Measurements from ENCODE around the gene IFT88. TPM values are rescaled to one million over a fixed set of nuclear protein-coding genes. Genes with fewer than 3 reads are reported as not detected.
A peak's percentile ranks its signal among the peaks of the same experiment; 100 is the strongest.

Gene IFT88
- total RNA-seq, 4 donors from 2014 or later = 5.6 to 21.6 (median 10.4) TPM

- TF ChIP-seq POLR2AphosphoS5 (IDR thresholded peaks at IDR 0.05) = no peak
- TF ChIP-seq CTCF (IDR thresholded peaks at IDR 0.05) = no peak
- no peak for TF ChIP-seq POLR2A (IDR thresholded peaks at IDR 0.05)
- TF ChIP-seq EP300 (IDR thresholded peaks at IDR 0.05) = no peak
- H3K4me3 ChIP-seq = peak overlapping the region; percentile 81
- peak overlapping the region; percentile 65 for H3K27ac ChIP-seq
- peaks cover 29% of the 10 kb centered on the region for H3K4me1 ChIP-seq
- no peaks in the 10 kb centered on the region for H3K9me3 ChIP-seq
- H3K27me3 ChIP-seq = peaks cover 9% of the 10 kb centered on the region
- H3K36me3 ChIP-seq = no peaks in the 10 kb centered on the region
- DNase-seq (ENCODE audit: low spot score in 2 of 2) = no peak
- 60% methylated on average over 8 of the region's 20 CpGs for WGBS
These were observed 137.6 kb downstream of the IFT88 start for GRCh38 chr13:20704459-20705069.

DNA sequence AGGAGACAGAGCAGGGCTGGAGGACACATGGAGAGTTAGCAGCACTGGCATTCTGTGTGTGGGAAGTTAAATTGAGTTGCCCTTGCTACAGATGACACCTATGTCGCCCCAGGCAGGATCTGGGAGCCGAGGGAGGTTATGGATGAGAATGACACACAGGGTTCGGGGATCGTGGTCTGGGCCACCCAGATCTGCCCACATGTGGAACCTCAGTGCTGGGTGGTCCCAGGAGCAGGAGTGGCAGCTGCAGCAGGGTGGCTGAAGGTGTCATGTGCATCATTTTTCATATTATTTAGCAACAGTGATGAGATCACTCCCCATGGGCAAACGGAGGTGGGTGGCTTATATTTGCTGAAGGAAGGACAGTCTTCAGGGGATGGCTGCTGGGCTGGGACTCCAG is 139.7 kb downstream of the IFT88 start:
- Histone ChIP-seq H3K4me3 (no peak overlapping the region), H3K4me1 (peaks cover 32% of the 10 kb centered on the region), H3K27ac (no peak overlapping the region), H3K27me3 (peaks cover 3% of the 10 kb centered on the region), H3K36me3 (no peaks in the 10 kb centered on the region), H3K9me3 (no peaks in the 10 kb centered on the region)
- TF ChIP-seq EP300 (IDR thresholded peaks at IDR 0.05) = no peak
- TF ChIP-seq POLR2A (IDR thresholded peaks at IDR 0.05) = no peak
- no peak for TF ChIP-seq POLR2AphosphoS5 (IDR thresholded peaks at IDR 0.05)
- TF ChIP-seq CTCF (IDR thresholded peaks at IDR 0.05) = no peak
- no peak for DNase-seq (ENCODE audit: low spot score in 2 of 2)
- 87% methylated on average over 5 of the region's 5 CpGs for WGBS

DNA sequence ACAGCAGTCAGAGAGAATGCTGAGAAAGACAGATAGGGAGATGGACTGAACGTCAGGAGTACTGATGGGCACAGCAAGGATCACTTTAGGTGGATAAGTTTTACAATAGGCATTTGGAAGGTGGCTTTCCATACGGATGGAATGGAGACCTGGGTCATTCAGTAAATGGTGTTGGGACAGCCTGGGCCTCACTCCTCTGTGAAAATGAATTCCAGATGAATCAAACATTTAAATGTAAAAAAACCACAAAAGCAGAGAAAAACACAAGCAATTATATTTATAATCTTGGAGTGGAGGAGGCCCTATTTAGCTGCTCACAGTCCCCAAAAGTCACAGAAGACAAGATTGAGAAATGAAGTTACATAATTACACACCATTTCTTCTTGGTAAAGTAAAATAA is 141.3 kb downstream of the IFT88 start:
- Histone ChIP-seq H3K9me3 (no peaks in the 10 kb centered on the region), H3K4me1 (peaks cover 28% of the 10 kb centered on the region), H3K27ac (peak overlapping the region; percentile 22), H3K36me3 (no peaks in the 10 kb centered on the region), H3K4me3 (no peak overlapping the region), H3K27me3 (no peaks in the 10 kb centered on the region)
- 39% methylated on average over 2 of the region's 2 CpGs for WGBS
- no peak for DNase-seq (ENCODE audit: low spot score in 2 of 2)
- TF ChIP-seq CTCF (IDR thresholded peaks at IDR 0.05) = no peak
- no peak for TF ChIP-seq EP300 (IDR thresholded peaks at IDR 0.05)
- TF ChIP-seq POLR2AphosphoS5 (IDR thresholded peaks at IDR 0.05) = no peak
- TF ChIP-seq POLR2A (IDR thresholded peaks at IDR 0.05) = no peak

DNA sequence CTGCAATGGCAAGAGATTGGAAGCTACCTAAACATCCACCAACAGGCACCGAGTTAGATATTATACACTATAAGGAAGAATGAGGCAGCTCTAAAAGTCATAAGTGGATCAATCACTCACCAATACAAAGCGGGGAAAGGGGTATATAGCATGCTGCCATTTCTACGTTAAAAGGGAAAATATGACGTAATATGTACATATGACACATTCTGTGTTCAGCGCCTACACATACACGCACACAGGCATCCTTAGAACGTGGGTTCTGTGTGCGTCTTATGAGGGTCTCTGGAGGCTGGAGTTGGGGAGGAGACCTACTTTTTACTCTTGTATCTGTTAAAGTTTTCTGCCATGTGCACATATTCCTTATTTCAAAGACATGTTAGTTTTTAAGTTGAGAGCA is 142.4 kb downstream of the IFT88 start:
- no peak for TF ChIP-seq EP300 (IDR thresholded peaks at IDR 0.05)
- no peak for TF ChIP-seq CTCF (IDR thresholded peaks at IDR 0.05)
- TF ChIP-seq POLR2AphosphoS5 (IDR thresholded peaks at IDR 0.05) = no peak
- TF ChIP-seq POLR2A (IDR thresholded peaks at IDR 0.05) = no peak
- no peaks in the 10 kb centered on the region for H3K27me3 ChIP-seq
- no peak for DNase-seq (ENCODE audit: low spot score in 2 of 2)
- peak overlapping the region; percentile 59 for H3K27ac ChIP-seq
- peaks cover 31% of the 10 kb centered on the region for H3K4me1 ChIP-seq
- WGBS = 81% methylated on average over 8 of the region's 8 CpGs
- no peak overlapping the region for H3K4me3 ChIP-seq
- H3K36me3 ChIP-seq = no peaks in the 10 kb centered on the region
- H3K9me3 ChIP-seq = no peaks in the 10 kb centered on the region

GRCh38 chr13:20709782-20710181 is 142.8 kb downstream of the IFT88 start:
- WGBS = 39% methylated on average over 4 of the region's 4 CpGs
- Histone ChIP-seq H3K4me3 (no peak overlapping the region), H3K4me1 (peaks cover 27% of the 10 kb centered on the region), H3K36me3 (no peaks in the 10 kb centered on the region), H3K9me3 (no peaks in the 10 kb centered on the region), H3K27ac (peak overlapping the region; percentile 59), H3K27me3 (no peaks in the 10 kb centered on the region)
- TF ChIP-seq EP300 (IDR thresholded peaks at IDR 0.05) (no peak), POLR2AphosphoS5 (IDR thresholded peaks at IDR 0.05) (no peak), CTCF (IDR thresholded peaks at IDR 0.05) (no peak), POLR2A (IDR thresholded peaks at IDR 0.05) (no peak)
- DNase-seq (ENCODE audit: low spot score in 2 of 2) = no peak

Measured in suprapubic skin (tissue), 4 donors.